NCI-H1092 (cell line): ENCODE measurements around the gene METTL23.
"Not testable (repeated sequence)": the region's sequence is repeated elsewhere in the genome, so short reads cannot be mapped to it uniquely, and the experiment has no call there.

Experiments used
- DNase-seq: peaks from one replicate; lab custom pipeline; 2025; lab: John Stamatoyannopoulos, UW

METTL23 gene

GRCh38 chr17:76735006-76735405 lies 8.4 kb downstream of the METTL23 start:
- DNase-seq: no peak

GRCh38 chr17:76735586-76736348 lies 9.1 kb downstream of the METTL23 start:
- DNase-seq: no peak

GRCh38 chr17:76736349-76737081 lies 9.9 kb downstream of the METTL23 start:
- DNase-seq: peak; percentile 43

- peak; percentile 98 for DNase-seq
Observed at GRCh38 chr17:76737082-76737675, 10.5 kb downstream of the METTL23 start, which contains the start of gene SRSF2. TSS of gene SRSF2 (minus strand) at chr17:76737331. CDS start at chr17:76737160, 171 bp downstream.

GRCh38 chr17:76737676-76738467 lies 11.2 kb downstream of the METTL23 start, which contains the start of gene MFSD11:
TSS of gene MFSD11 (plus strand) at chr17:76738119. CDS start at chr17:76738353, 234 bp downstream.
- DNase-seq: peak; percentile 90

GRCh38 chr17:76738468-76738850 lies 11.8 kb downstream of the METTL23 start:
- DNase-seq: no peak

- DNase-seq: not testable (repeated sequence)
Observed at GRCh38 chr17:76739568-76740115, 13.0 kb downstream of the METTL23 start.

- no peak for DNase-seq
Observed at GRCh38 chr17:76740329-76741118, 13.9 kb downstream of the METTL23 start.

GRCh38 chr17:76742958-76743357 lies 16.3 kb downstream of the METTL23 start:
- no peak for DNase-seq

- DNase-seq: no peak
Observed at GRCh38 chr17:76744747-76745146, 18.1 kb downstream of the METTL23 start.

- DNase-seq: not testable (repeated sequence)
Observed at GRCh38 chr17:76745785-76746184, 19.1 kb downstream of the METTL23 start.

GRCh38 chr17:76747716-76748363 lies 21.2 kb downstream of the METTL23 start:
- no peak for DNase-seq

- DNase-seq: no peak
Observed at GRCh38 chr17:76748657-76749056, 22.0 kb downstream of the METTL23 start.

- no peak for DNase-seq
Observed at GRCh38 chr17:76751416-76751993, 24.9 kb downstream of the METTL23 start.

GRCh38 chr17:76752006-76752405 lies 25.4 kb downstream of the METTL23 start:
- no peak for DNase-seq

GRCh38 chr17:76753061-76753961 lies 26.7 kb downstream of the METTL23 start:
- DNase-seq: no peak

GRCh38 chr17:76755285-76755684 lies 28.6 kb downstream of the METTL23 start:
- no peak for DNase-seq

- no peak for DNase-seq
Observed at GRCh38 chr17:76757256-76757655, 30.6 kb downstream of the METTL23 start.

GRCh38 chr17:76758570-76758969 lies 31.9 kb downstream of the METTL23 start:
- no peak for DNase-seq
